C4-2B (cell line): ENCODE data around the gene HPS4.

ENCODE experiments used
- CTCF ChIP-seq: fragments of 450-650 bp; conservative IDR thresholded peaks from 2 replicates; pipeline ENCODE4 v1.5.1; 2017; ENCODE audit warnings: mild to moderate bottlenecking
- ZFX ChIP-seq: fragments of 450-650 bp; IDR thresholded peaks from 2 replicates; pipeline ENCODE4 v1.6.1; 2017

DNA sequence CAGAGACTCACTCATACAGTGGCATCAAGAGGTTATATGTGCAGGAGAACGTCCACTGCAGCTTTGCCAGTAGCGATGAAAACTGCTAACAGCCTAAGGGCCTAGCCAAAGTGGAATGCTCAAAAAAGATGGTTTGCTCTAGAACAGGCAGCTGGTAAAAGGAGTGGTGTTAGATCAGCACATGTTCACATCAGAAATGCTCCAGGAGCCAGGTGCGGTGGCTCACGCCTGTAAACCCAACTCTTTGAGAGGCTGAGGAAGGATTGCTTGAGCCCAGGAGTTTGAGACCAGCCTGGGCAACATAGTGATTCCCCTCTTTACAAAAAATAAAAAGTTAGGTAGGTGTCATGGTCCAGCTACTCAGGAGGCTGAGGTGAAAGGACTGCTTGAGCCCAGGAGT lies 39.0 kb upstream of the HPS4 start:
- TF ChIP-seq ZFX (no peak), CTCF (no peak)
